Midbrain (tissue), 1 donor: Measurements from ENCODE around the gene RBM4.

ENCODE experiments used
- DNase-seq: peaks from one replicate; lab custom pipeline; 2025; lab: John Stamatoyannopoulos, UW

The RBM4 gene

GRCh38 chr11:66689661-66690590 lies 51.4 kb downstream of the RBM4 start:
- DNase-seq = no peak

- DNase-seq = no peak
Observed at GRCh38 chr11:66691311-66691980, 52.9 kb downstream of the RBM4 start.

- DNase-seq = no peak
Observed at GRCh38 chr11:66692446-66692845, 53.9 kb downstream of the RBM4 start.

GRCh38 chr11:66692871-66693331 lies 54.4 kb downstream of the RBM4 start:
- no peak for DNase-seq

- no peak for DNase-seq
Observed at GRCh38 chr11:66693356-66694055, 55.0 kb downstream of the RBM4 start.

- no peak for DNase-seq
Observed at GRCh38 chr11:66694056-66694410, 55.5 kb downstream of the RBM4 start.

- peak; percentile 80 for DNase-seq
Observed at GRCh38 chr11:66694732-66695207, 56.3 kb downstream of the RBM4 start.
